Measurements from ENCODE around the gene ITK. TPM values are rescaled to one million over a fixed set of nuclear protein-coding genes. Genes with fewer than 3 reads are reported as not detected.

The ITK gene
- total RNA-seq, 1 donor from 2014 or later = not detected

DNA sequence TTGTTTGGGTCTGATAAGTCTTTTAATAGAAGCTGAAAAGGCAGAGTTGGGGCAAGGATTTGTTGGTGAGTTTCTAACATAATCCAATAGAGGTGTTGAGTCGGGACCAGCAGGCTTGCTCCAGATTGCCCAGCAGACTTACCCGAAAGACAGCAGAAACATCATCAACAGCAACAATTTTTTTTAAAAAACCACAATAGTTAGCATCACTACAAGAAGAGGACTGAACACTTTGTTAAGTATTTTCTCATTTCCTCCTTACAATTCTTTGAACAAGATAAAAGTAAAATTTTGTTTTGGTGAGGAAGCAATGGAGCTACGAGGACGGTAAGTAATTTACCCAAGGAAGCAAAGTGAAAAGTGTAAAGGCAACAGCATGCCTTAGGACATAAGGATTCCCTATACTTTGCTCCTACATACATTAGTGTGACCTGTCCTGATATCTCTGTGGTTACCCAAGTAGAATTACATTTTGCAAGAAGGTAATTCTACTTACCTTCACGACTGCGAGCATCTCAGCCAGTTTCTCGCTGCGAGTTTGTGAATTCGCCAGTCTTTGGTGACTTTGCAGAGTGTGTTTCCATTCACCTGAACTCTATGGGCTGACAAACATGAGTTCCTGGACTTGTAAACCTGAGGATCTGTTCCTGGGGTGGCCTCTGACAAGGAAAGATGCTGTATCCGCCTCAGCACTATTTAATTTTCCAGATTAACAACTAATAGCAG is 13.2 kb downstream of the ITK start:
- DNase-seq (ENCODE audit: extremely low spot score, unreplicated experiment) = no peak
- H3K27me3 Mint-ChIP-seq = peaks cover 3% of the 10 kb centered on the region
- no peak overlapping the region for H3K27ac Mint-ChIP-seq
- no peak overlapping the region for H3K4me3 Mint-ChIP-seq
- H3K36me3 Mint-ChIP-seq = no peaks in the 10 kb centered on the region
- TF ChIP-seq, protein P1, sequence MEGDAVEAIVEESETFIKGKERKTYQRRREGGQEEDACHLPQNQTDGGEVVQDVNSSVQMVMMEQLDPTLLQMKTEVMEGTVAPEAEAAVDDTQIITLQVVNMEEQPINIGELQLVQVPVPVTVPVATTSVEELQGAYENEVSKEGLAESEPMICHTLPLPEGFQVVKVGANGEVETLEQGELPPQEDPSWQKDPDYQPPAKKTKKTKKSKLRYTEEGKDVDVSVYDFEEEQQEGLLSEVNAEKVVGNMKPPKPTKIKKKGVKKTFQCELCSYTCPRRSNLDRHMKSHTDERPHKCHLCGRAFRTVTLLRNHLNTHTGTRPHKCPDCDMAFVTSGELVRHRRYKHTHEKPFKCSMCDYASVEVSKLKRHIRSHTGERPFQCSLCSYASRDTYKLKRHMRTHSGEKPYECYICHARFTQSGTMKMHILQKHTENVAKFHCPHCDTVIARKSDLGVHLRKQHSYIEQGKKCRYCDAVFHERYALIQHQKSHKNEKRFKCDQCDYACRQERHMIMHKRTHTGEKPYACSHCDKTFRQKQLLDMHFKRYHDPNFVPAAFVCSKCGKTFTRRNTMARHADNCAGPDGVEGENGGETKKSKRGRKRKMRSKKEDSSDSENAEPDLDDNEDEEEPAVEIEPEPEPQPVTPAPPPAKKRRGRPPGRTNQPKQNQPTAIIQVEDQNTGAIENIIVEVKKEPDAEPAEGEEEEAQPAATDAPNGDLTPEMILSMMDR (conservative IDR thresholded peaks at IDR 0.05) = no peak
- H3K4me1 Mint-ChIP-seq (ENCODE audit: unreplicated experiment) = no peaks in the 10 kb centered on the region
- H3K9me3 Mint-ChIP-seq = no peaks in the 10 kb centered on the region

GRCh38 chr5:157196045-157196444 is 15.4 kb downstream of the ITK start:
- H3K4me1 Mint-ChIP-seq (ENCODE audit: unreplicated experiment) = no peaks in the 10 kb centered on the region
- TF ChIP-seq, protein P1 (conservative IDR thresholded peaks at IDR 0.05) = no peak
- H3K9me3 Mint-ChIP-seq = no peaks in the 10 kb centered on the region
- H3K27ac Mint-ChIP-seq = no peak overlapping the region
- DNase-seq (ENCODE audit: extremely low spot score, unreplicated experiment) = no peak
- H3K4me3 Mint-ChIP-seq = no peak overlapping the region
- H3K27me3 Mint-ChIP-seq = peaks cover 3% of the 10 kb centered on the region
- H3K36me3 Mint-ChIP-seq = no peaks in the 10 kb centered on the region

DNA sequence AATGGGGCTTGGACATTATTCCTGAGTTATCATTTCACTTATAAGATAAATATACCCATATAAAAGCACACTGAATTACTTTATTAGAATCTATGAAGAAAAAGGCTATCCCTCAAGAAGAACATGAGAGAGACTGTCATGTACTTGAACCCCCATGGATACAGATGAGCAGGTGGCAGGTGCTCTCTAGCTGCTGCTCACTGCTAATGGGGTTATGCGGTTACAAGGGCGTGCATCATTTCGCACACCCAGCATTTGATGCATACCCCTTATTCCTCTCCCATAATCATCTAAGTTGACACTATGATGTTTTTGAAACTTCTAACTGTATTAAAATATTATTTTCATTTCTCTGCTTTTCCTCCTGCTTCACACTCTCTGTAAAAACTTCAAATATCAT is 16.4 kb downstream of the ITK start:
- Mint-ChIP-seq H3K9me3 (no peaks in the 10 kb centered on the region), H3K27me3 (no peaks in the 10 kb centered on the region), H3K36me3 (no peaks in the 10 kb centered on the region), H3K4me3 (no peak overlapping the region), H3K4me1 (ENCODE audit: unreplicated experiment) (no peaks in the 10 kb centered on the region), H3K27ac (no peak overlapping the region)
- TF ChIP-seq, protein P1 (conservative IDR thresholded peaks at IDR 0.05) = no peak
- DNase-seq (ENCODE audit: extremely low spot score, unreplicated experiment) = no peak

DNA sequence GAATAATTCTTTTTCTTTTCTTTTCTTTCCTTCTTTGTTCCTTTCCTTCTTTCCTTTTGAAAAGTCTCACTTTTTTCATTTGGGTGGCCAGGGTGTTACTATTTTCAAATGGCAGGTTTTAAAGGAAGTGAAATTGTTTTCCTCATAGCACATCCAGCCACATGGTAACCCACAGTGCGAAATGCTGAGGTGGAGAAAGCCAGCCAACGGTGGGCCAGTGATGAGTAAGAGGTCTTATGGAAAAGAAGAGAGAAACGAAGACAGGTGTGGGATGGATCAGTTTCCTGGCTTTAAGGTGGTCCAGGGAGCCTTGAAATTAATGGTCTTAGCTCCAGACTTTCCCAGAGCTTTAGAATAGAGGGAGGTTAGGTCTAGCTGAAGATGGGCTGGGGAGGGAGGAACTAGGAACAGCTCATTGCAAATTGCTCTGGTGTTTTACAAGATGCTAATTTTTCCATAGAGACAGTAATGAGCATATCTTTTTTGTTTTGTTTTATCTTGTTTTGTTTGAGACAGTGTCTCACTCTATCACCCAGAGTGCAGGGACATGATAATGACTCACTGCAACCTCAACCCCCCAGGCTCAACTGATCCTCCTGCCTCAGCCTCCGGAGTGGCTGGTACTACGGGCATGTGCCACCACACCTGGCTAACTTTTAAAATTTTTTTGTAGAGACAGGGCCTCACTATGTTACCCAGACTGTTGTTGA is 17.8 kb downstream of the ITK start:
- H3K4me3 Mint-ChIP-seq = no peak overlapping the region
- no peak for DNase-seq (ENCODE audit: extremely low spot score, unreplicated experiment)
- TF ChIP-seq, protein P1 (conservative IDR thresholded peaks at IDR 0.05) = no peak
- no peaks in the 10 kb centered on the region for H3K4me1 Mint-ChIP-seq (ENCODE audit: unreplicated experiment)
- H3K9me3 Mint-ChIP-seq = no peaks in the 10 kb centered on the region
- H3K36me3 Mint-ChIP-seq = no peaks in the 10 kb centered on the region
- H3K27ac Mint-ChIP-seq = no peak overlapping the region
- H3K27me3 Mint-ChIP-seq = no peaks in the 10 kb centered on the region

- Mint-ChIP-seq H3K4me3 (no peak overlapping the region), H3K27ac (no peak overlapping the region), H3K27me3 (no peaks in the 10 kb centered on the region), H3K9me3 (no peaks in the 10 kb centered on the region), H3K36me3 (no peaks in the 10 kb centered on the region), H3K4me1 (ENCODE audit: unreplicated experiment) (no peaks in the 10 kb centered on the region)
- no peak for DNase-seq (ENCODE audit: extremely low spot score, unreplicated experiment)
- TF ChIP-seq, protein P1 (conservative IDR thresholded peaks at IDR 0.05) = no peak
Observed at GRCh38 chr5:157201857-157202256, 21.2 kb downstream of the ITK start.

All from type B pancreatic cell (in vitro differentiated cells).